Stimulated activated CD4-positive, alpha-beta T cell treated with anti-CD3 and anti-CD28 coated beads, Interleukin-1b, Interleukin-23, amount 100 ng/mL, for 48 hours (primary cell): Measurements from ENCODE around the gene LGALS13.
A peak's percentile ranks its signal among the peaks of the same experiment; 100 is the strongest.

Experiments used
- DNase-seq: peaks from one replicate; pipeline ENCODE4 v3.0.0-alpha.2; 2020

Gene LGALS13, protein sequence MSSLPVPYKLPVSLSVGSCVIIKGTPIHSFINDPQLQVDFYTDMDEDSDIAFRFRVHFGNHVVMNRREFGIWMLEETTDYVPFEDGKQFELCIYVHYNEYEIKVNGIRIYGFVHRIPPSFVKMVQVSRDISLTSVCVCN

DNA sequence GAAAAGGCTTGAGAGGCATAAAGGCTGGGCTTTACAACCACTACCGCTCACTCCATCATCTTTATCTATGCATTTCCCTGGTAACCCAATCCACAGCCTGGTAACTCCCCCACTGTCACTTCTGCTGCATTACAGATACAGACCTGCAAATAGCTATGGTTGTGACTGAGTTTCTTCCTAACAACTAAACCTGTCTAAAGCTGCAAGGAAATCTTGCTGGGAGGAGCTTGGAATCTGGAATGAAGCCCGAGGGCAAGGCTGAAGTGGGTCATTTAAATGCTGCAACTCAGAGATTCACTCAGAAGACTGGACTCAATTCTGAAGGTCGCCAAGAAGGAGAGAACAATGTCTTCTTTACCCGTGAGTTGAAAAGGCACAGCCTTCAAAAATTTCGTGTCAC, at the start of gene LGALS13:
TSS of gene LGALS13 (plus strand) at position 301 of the 400 bp plus-strand sequence. CDS start at position 346, 45 bp downstream.
- DNase-seq, result no peak

DNA sequence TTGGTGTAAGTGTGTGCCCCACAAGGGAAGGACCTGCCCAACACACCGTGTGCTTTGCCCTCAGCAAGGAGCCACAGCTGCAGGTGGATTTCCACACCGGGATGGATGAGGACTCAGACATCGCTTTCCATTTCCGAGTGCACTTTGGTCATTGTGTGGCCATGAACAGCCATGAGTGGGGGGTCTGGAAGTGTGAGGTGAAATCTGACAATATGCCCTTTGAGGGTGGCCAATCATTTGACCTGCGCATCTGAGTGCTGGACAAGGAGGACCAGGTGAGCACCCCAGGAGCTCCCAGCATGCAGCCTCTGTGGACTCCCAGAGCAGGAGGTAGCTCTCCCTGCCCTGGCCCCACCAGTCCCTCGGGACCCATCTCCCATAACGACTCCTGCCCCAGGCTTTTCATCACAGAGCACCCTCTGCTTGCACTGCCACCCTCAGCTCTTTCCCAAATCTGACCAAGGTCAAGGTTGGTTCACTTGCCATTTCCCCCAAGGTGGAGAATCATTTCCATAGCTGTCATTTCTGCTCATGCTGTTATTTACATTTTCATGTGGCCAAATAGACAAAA, 49.2 kb upstream of the LGALS13 start:
- no peak for DNase-seq

DNA sequence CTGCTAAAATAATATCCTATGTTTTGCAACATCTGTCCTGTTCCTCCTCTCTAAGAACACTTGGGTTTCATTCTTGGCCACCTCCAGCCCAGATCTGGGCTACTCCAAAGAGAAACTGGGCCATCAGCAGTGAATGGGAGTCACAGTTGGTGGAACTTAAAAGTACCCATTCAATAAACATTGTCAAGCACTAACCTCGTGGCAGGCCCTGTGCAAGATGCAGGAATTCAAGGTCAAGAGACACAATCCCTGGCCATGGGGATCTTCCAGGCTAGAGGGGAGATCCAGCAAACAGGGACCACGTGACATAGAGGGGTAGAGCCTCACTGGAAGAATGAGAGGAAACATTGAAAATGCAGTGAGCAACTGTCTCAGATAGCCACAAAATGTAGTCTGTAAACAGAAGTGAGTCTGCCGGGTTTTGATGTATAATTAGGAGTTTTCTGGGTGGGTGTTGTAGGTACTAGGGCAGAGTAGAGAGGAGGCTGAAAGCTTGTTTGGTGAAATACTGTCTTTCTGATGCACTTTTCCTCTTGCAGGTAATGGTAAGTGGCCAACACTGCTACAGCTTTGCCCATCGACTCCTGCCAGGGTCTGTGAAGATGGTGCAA, 47.5 kb upstream of the LGALS13 start:
- no peak for DNase-seq

DNA sequence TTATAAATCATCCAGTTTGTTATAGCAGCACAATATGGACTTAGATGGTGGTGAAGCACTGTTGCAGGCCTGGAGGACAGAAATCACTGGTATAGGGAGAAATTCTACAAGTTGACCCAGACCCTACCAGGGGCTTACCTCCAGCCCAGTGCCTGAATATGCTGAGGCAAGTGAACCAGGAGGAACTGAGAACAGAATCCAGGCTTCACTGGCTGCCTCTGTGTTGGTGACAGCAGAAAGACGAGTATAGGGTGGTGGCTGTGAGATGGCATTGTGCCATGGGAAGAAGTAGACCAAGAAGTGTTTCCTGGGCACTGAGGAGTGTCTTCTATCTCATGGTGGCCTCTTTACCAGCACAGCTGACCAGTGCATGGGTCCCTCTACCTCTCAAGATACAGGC, 46.4 kb upstream of the LGALS13 start:
- no peak for DNase-seq

DNA sequence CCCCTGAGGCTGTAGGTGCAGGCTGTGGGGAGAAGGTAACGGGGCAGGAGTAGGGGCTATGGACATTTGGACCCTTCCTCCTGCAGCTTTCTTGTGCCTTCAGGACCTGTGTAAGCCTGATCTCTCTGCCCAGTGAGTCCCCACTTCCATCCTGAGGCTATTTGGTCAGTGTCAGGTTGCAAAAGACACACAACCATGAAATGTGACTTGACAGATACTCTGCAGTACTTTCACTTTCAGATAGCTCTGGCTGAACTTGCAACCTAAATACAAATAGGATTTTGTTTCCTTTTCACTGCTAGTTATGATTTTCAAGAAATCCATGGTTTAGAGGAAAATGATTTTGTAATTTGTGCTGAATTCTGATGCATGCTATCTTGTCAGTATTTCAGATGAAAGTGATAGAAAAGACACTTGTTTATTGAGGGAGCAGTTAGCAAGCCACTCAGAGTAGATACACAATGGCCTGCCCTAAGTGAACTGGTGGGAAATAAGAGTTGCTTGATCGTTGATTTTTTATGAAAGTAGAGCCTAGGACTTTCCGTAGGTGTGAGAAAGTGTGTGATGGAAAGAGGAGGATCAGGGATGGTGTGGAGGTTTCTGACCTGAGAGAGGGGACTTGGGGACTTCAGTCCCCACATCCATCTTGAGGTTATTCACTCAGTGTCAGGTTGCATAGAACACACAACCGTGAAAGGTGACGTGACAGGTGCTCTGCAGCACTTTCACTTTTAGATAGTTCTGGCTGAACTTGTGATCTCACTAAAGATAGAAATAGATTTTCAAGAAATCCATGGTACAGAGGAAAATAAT, 44.3 kb upstream of the LGALS13 start:
- DNase-seq, result no peak

DNA sequence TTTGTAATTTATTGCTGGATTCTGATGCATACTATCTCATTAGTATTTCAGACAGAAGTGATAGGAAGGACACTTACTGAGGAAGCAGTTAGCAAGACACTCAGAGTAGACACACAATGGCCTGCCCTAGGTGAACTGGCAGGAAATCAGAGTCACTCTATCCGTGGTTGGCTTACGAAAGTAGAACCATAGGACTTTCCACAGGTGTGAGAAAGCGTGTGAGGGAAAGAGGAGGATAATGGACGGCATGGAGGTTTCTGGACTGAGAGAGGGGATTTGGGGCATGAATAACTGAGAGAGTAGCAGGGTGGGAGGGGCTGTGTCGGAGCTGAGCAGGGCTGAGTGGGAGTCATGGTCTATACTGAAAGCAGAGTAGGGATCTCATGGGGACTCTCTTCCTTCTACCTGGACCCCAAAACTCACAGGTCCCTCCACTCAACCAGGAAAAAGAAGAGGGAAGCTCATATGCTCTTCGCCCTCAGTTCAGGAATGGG, 43.7 kb upstream of the LGALS13 start:
- no peak for DNase-seq

DNA sequence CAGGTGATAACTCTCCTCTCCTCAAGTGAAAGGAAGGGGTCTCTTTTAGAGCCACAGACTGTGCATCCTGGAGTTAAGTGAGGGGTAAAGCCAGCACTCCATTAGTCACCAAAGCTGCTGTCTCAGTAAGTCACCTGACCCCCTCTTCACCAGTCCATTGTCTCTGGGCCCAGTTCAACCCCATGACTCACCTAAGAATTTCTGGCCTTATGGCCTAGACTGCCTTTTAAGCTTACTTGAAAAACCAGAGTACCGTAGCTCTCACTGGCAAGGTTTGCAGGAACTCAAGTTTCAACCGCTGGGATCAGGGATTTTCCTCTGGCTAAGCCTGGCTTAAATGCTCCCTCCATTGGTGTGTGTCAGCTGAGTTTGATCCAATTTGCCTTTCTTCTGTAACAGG, 38.9 kb upstream of the LGALS13 start:
- DNase-seq, result no peak

DNA sequence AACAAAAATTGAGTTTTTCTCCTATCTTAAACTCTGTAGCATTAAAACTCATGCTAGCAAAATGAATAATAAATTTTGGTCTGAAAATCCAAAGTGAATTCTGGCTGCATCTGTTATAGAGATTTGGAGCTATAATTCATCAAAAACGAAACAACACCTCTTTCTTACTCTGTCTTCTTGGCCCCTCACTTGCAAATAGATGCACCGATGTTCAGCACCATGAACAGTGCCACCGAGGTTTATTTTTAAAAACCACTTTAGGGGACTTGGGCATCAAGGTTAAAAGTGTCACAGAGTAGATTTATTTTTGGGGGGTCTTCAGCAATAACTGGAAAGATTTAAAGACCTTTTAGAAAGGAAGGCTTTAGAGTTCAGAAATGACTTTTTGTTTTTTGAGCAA, 36.3 kb upstream of the LGALS13 start:
- DNase-seq, result no peak

DNA sequence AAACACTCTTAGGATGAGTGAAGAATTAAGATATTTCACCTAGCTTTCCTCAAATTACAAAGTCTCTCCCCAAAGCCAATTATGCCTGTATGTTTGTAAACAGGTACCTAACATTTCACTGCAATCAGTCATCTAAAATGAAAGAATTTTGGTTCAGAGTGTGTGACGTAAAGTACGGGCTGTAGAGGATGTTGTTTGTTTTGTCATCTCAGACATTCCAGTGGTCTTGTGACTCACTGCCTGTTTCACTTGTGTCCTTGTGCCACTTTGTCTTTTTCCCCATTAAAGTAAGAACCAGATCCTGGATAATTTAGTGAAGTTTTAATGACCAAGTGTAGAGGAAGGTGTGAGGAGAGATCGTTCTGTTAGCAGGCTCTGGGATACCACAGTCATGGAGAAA, 33.7 kb upstream of the LGALS13 start:
- no peak for DNase-seq

DNA sequence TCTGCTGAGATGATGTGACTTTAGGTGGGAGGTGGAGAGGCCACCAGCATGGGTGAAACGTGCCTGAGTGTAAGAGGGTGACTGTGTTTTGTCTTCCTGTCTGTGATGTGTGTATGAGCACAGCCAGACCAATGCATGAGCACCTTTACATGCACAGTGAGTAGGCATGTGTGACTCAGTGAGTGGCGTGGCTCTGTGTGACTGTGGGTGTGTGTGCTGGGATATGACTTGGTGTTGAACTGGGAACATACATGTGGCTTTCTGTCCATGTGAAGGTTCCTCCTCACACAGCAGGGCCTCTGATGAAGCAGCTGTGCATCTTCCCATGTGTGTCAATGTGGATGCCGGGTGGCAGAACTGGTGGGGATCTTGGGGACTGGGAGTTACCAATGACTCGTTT, 19.9 kb upstream of the LGALS13 start:
- peak; percentile 80 for DNase-seq

DNA sequence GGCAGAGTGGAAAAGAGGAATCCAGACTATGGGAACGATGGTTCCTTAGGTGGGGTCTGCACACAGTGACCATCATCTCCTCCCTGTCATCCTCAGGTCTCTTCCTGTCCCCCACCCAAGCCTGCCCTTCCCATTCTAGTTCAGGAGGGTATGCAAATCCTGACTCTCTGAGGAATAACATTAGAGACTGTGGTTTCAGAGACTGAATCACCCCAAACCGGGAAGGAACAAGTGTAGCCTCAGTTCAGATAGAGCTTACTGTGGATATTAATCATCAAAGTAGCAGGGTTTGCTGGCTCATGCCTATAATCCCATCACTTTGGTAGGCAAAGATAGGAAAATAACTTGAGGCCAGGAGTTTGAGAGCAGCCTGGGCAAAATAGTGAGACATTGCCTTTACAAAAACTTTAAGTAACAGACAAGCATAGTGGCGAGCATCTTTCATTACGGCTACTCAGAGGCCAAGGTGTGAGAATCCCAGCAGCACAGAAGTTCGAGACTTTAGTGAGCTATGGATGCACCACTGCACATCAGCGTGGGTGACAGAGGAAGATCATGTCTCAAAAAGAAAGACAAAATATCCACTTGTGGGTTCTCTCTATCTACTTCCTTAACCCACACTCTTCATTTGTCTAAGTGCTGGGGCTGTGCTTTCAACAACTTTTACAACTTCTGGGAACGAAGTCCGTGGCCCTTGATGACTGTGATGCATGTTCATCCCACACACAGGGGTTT, 19.3 kb upstream of the LGALS13 start:
- peak; percentile 40 for DNase-seq

DNA sequence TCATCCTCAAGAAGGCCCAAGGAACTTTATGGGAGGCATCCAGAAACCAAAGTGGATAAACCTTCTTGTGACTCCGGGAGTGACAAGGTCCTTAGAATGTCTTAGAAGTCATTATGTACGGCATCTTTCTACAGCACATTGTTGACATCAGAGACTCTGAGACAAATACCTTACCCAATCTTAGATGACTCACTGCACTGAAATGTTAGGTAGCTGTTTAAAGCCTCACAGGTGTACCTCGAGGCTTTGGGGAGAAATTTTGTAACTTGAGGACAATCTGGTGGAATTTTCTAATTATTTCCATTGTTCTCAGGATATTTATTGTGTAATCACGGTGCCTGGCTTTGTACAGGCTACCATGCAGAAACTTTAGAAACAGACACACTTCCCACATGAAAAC, 14.8 kb upstream of the LGALS13 start:
- no peak for DNase-seq

DNA sequence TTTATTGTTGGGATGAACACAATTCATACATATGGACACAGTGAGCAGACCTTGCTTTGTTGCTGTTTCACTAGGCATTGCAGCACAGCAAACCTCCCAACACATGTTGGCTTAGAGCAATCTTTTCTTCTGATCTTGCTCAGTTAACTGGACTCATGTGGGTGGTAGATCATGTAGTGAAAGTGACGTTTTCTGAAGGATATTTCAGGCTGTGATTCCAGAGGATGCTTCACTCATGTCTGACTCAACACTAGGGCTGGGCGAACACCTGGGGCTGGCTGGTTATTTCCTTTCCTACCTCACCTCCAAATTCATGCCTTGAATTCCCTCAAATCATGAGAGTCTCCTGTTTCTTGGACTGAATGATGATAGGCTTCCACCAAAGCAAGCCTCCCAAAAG, 14.3 kb upstream of the LGALS13 start:
- DNase-seq, result no peak

DNA sequence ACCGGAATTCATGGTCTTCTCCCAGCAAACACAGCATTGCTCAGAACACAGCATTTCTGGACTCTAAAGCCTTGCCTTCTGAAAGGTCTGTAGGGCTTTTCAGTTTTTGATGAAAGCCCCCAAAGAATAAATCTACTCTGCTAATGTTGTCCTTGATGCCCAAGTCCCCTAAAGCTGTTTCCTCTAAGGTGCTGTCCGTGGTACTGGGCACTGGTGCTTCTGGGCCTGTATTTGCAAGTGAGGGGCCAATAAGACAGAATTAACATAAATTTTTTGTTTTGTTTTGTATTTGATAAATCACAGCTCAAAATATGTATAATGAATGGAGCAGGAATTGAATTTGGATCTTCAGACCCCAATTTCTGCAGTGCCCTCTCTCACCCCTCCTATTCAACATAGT, 12.1 kb upstream of the LGALS13 start:
- no peak for DNase-seq

DNA sequence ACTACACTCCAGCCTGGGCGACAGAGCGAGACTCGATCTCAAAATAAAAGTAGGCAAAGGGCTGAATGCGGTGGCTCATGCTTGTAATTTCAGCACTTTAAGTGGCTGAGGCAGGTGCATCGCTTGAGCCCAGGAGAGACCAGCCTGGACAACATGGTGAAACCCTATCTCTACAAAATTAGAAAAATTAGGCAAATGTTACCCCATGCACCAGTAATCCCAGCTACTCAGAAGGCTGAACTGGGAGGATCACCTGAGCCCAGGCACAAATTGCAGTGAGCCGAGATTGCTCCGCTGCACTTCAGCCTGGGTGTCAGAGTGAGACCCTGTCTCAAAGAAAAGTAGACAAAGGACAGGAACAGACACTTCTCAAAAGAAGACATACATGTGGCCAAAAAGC, 9.9 kb upstream of the LGALS13 start:
- no peak for DNase-seq

DNA sequence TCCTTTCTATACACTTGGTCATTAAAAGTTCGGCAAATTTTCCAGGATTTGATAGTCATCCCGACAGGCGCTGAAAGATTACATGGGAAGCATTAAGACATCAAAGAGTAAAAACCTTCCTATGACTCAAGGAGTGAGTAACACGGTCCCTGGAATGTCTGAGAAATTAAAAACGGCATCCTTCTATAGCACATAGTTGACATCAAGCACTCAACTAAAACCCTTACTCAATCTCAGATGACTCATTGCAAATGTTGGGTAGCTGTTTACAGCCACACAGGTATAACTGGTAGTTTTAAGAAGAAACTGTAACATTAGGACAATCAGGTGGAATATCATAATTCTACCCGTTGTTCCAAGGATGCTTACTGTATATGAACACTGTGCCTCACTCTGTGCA, 6.4 kb upstream of the LGALS13 start:
- DNase-seq, result no peak

DNA sequence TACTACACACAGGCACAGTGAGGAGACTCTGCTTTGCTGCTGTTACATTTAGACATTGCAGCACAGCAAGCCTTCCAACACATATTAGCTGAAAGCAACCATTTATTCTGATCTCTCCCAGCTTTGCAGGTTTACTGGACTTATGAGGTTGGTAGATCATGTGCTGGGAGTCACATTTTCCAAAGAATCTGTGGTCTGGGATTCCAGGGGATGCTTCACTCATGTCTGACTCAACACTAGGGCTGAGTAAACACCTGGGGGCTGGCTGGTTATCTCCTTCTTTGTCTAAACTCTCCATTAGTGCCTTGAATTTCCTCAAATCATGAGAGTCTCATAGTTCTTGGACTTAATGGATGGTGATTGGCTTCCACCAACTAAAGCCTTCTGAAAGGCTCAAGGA, 5.4 kb upstream of the LGALS13 start:
- no peak for DNase-seq

DNA sequence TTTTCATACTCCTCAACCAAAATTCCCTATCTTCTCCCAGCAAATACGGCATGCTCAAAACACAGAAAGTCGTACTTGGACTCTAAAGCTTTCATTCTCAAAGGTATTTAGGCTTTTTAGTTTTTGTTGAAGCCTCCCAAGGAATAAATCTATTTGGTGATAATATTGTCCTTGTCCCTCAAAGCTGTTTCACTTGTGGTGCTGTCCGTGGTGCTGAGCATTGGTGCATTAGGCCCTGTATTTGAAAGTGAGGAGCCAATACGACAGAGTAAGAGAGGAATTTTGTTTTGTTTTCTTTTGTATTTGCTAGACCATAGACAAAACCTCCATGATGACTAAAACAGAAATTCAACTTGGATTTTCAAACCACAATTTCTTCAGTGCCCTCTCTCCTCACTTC, 3.2 kb upstream of the LGALS13 start:
- peak; percentile 8 for DNase-seq

DNA sequence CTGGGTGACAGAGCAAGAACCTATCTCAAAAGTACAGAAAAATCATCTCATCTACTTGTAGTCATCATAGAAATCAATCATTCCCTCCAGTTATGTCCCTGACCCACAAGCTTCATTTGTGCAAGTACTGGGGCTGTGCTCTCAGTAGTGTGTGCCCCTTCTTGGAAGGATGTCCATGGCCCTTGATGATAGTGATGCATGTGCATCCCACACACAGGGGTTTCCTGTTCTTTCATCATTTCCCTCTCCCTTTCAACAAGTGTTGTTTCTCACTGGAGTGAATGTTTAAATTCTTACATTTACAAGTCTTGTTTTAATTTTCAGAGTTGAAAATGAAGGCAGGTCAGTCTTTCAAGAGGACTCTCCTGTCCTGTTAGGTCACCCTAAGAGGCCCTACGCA, 1.5 kb downstream of the LGALS13 start:
- no peak for DNase-seq

DNA sequence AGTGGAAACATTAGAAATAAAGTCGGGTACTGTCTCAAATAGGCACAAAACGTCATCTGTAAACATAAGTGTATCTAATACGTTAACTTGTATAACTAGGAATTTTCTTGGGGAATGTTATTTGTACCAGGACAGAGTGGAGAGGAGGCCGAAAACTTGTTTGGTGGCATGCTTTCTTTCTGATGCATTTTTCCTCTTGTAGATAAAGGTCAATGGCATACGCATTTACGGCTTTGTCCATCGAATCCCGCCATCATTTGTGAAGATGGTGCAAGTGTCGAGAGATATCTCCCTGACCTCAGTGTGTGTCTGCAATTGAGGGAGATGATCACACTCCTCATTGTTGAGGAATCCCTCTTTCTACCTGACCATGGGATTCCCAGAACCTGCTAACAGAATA, 4.7 kb downstream of the LGALS13 start:
- no peak for DNase-seq

DNA sequence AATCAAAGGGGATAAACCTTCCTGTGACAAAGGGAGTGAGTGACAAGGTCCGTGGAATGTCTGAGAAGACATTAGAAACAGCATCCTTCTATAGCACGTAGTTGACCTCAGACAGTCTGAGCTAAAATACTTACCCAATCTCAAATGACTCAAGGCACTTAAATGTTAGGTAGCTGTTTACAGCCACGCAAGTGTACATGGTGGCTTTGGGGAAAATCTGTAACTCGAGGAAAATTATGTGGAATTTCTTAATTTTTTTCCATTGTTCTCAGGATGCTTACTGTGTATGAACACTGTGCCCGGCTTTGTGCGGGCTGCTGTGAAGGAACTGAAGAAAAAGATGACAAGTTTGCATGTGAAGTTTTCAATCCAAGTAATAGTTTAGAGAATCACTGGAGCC, 5.2 kb downstream of the LGALS13 start:
- no peak for DNase-seq

DNA sequence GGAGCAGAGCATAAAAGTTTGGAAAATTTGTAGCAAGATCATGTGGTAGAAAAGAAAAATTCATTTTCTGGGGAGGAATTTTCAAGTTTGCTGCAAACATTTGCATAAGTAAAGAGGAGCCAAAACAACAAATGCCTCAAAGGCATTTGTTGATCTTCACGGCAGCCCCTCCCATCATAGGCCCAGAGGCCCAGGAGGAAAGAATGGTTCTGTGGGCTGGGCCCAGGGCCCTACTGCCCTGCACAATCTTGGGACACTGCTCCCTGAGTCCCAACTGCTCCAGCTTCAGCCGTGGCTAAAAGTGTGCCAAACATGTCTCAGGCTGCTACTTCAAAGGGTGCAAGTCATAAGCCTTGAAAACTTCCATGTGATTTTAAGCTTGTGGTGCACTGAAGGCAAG, 11.3 kb downstream of the LGALS13 start:
- DNase-seq, result no peak

DNA sequence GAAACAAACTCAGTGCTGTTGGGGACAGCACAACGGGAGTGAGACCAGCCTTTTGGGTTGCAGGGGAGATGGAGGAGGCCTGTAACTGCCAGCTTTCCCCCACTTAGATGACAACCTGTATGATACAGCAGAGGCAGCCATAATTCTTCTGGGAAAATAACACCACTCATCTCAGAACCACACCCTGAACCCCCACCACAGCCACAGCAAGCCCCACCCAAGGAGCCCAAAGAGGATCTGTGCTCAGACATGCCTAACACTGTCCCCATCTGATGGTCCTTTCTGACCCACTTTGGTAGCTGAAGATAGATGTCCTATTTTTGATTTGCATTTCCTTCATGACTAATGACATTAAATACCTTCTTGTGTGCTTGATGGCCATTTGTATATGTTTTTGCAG, 15.4 kb downstream of the LGALS13 start:
- DNase-seq, result no peak
